Left forelimb (tissue), 1 donor: Measurements from ENCODE around the gene MCAT.
"Not testable (repeated sequence)": the region's sequence is repeated elsewhere in the genome, so short reads cannot be mapped to it uniquely, and the experiment has no call there.

ENCODE experiments used
- DNase-seq: peaks from one replicate; pipeline ENCODE4 v3.0.0-alpha.2; 2018; ENCODE audit warnings: low spot score

MCAT gene

DNA sequence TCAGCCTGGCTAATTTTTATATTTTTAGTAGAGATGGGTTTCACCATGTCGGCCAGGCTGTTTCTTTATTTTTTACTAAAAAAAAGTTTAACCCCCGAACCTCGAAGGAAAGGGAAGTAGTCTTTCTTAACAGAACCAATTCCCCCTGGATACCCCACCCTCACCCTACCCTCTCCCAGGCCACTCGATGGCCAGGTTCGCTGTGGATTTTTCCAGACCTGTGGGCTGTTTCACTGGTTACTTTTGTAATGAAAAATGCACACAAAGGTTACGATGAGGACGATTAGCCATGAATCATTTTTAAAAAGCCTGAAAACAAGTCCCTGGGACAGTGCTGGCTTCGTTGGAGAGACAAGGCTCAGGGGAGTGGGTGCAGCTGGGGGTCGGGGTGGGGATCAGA, 10.7 kb upstream of the MCAT start:
- DNase-seq, result no peak

DNA sequence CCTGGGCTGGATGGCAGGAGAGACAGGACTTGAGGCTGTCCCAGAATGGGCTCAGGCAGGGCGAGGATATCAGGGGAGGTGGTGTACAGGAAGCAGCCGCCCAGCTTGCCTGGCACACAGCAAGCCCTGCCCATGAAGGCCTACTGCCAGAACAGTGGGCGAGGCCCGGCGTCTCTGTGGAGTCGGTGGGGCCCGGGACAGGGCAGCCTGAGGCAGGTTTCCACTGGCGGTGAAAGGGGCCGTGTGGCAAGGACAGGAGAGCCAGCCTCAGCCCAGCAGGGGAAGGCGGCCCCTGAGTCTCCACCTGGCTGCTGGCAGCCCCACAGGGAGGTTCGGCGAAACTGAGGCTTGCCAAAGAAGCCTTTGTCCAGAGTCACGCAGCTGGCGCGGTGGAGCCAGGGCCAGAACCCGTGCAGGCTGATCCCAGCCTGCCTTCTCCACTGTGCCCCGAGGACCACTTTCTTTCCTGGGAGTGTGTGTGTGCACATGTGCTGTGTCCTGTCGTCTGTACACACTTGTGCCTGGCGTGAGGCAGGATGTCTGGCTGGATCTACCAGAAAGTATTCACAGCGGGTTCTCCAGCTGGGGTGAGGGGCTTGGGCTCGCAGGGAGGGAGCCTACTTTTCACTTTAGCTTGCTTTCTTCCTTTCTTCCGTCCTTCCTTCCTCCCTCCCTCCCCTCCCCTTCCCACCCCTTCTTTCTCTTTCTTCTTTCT, 9.3 kb upstream of the MCAT start:
- peak; percentile 83 for DNase-seq

DNA sequence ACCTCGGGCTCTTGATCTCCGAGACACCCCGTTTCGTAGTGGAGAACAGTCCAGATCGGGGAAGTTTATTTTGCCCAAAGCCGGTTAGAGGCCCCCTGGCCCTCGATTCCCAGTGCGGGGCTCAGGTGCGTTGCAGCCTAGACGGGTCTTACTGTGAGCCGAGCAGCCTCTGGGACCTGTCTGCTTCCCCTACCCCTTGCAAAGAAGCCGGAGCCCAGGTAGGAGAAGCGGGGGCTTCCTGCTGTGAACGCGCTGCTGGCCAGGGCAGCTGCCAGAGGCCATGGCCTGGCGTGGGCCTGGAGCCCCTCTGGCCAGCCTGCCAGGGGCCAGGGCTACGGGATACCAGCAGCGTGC, 8.8 kb upstream of the MCAT start:
- DNase-seq, result no peak

DNA sequence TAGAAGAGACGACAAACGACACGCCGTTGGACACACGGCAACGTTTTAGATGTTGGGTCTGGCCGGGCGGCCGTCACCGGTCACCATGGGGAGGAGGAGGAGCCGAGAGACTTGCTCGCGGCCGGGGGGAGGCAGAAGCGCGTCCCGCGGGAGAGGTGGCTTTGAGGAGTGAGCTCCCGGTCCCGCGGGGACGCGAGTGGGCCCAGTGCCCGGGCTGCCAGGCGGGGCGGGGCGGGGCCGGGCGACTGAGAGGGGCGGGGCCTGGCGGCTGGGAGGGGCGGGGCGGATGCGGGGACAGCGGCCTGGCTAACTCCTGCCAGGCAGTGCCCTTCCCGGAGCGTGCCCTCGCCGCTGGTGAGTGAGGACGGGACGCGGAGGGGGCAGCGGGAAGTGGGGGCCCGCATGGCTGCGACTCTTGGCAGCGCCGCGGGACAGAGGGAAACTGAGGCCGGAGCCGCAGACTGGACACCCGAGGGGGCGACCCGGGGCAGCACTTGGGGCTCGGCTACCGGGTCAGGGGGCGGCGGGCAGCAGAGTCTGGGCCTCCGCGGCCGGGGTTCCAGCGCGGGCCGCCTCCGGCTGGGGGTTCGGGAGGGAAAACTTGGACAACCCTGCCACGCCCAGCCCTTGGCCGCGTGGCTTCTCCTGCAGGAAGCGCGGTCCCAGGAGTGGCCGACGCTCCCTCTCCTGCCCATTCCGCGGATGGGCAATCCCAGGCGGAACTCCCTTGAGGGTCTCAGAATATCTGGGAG, 8.2 kb upstream of the MCAT start, which contains the start of gene TSPO:
Gene TSPO, plus strand, starts transcription at position 309 of the 752 bp plus-strand sequence. CDS start 7,680 bp downstream, outside the sequence.
- peak; percentile 84 for DNase-seq

DNA sequence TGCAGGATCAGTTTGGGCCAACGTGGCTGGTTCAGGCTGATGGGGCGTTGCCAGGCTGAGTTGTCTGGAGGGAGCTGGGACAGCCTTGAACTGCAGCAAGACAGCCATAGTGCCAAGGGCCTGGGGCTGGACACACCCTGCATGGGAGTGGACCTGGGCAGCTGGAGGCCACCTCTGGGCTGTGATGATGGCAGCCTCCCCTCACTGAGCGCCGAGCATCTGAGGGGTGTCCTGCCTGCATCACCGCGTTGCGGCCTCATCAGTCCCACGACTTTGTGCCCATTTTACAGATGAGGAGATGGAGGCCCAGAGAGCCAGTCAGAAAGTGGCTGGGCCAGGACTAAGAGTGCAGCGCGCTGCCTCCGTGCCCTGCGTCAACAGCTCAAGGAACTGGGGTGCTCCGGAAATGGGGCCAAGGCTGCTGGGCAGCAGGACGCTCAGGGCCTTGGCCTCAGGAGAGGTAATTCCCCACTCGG, 7.6 kb upstream of the MCAT start:
- DNase-seq, result no peak

DNA sequence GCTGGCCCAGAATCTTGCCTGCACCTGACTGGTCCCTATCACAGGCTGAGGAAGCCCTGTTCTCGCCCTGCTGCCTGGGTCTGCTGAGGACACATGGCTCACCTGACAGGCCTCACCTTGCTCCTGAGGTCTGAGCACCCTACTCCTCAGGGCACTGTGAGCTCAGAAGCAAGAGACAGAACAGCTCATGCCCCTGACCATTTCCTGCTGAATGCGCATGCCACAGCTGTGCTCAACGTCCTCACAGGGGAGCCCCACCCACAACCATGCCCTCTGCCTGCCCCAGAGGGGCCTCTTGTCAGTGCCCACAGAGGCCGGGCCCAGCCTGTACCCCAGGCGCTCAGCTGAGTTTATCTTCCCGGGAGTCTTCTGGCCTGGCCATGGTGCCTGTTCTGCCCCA, 5.4 kb upstream of the MCAT start:
- no peak for DNase-seq

DNA sequence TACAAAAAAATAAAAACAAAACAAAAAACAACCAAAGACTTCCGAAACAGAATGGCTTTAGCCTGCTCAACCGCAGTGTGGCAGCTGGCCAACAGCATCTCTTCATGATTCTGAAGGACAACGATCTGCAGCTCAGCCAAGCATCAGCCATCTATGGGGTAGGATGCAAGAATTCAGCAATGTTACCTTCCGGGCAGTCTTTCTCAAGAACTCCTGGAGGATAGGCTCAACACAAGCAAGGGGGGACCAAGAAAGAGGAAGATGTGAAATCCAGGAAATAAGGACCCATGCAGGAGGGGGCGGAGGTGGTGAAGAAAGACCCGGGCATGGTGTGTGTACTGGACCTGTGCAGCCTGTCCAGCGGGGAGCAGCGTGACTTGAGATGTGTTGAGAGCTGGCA, 4.6 kb upstream of the MCAT start:
- DNase-seq, result no peak

DNA sequence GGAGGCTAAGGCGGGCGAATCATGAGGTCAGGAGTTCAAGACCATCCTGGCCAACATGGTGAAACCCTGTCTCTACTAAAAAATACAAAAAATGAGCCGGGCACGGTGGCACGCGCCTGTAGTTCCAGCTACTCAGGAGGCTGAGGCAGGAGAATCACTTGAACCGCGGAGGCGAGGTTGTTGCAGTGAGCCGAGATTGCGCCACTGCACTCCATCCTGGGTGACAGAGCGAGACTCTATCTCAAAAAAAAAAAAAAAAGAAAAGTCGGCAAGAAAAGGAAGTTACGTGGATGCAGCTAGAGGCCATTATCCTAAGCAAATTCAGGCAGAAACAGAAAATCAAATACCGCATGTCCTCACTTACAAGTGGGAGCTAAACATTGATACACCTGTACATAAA, 3.1 kb upstream of the MCAT start:
- DNase-seq, result not testable (repeated sequence)

DNA sequence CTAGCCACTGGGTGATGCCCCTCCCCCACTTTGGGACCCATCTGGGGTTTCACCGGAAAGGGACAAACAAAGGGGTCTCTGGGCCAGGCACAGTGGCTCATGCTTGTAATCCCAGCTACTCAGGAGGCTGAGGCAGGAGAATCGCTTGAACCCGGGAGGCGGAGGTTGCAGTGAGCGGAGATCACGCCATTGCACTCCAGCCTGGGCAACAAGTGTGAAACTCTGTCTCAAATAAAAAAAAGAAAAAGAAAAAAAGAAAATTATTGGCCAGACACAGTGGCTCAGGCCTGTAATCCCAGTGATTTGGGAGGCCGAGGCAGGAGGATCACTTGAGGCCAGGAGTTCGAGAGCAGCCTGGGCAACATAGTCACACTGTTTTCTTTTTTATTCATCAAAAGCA, 2.2 kb upstream of the MCAT start:
- not testable (repeated sequence) for DNase-seq

DNA sequence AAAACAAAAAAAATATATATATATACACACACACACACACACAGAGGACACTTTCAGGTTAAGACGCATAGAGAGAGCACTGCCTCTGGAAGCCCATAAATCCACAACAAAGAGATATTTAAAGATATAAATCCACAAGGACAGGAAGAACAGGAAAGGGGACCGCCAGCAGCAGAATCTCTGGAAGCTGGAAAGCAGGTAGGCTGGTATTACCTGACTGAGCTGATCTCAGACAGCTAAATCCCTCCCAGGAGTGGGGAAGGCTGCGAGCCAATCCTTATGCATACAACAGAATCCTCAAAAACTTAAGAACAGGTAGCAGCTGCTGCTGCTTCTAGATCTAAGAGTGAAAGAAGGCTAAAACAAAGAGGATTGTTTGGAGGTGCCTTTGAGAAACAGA, 1.8 kb upstream of the MCAT start:
- no peak for DNase-seq

DNA sequence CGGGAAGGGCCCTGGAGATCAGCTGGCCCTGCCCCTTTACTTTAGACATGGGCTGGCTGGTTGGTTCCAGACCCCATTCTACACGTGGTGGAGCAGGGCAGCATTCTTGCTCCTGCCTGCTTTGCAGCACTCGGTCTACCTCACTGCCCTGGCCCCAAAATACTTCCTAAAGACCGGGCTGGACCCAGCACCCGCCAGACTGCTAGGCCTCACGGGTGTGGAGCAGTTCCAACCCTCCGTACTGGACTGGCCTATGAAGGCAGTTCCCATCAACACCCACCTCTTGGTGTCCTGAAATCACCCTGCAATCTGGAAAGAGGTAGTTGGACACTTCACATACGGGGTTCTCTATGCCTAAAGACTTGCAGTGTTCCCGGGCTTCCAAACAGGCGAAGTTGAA, 6.4 kb downstream of the MCAT start:
- no peak for DNase-seq

DNA sequence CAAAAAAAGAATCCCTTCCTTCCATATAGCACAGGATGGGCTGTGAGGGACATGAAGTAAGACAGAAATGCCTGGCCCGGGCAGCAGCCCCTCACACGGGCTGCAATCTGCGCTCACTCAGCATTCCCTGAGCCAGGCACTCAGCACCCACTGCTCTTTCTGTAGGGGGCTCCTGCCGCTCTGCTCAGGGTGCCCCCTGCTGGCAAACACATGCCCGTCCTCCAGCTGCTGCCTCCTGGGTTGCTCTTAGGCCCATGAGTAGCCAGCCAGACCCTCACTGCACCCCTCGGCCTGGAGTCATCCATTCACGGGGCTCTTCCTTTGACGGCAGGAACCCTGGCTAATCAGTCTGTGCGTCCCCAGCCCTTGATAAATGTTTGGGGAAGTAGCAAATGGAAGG, 6.9 kb downstream of the MCAT start:
- no peak for DNase-seq

DNA sequence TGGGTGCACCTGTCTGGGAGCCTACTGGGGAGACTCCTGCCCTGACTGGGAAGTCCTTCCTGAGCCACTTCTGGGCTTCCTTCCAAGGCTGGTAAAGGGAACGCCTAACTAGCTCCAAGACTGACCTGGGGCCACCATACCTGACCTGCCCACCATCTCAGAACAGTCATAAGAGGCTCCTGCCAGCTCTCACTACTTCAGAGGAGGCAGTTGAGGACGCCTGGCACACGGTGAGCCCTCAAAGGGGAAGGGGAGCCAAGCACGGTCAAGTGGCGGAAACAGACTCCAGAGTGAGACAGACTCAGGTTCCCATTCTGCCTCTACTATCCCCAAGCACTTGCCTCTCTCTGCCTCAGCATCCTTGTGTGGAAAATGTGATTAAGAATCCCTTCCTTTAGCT, 7.6 kb downstream of the MCAT start:
- DNase-seq, result no peak

DNA sequence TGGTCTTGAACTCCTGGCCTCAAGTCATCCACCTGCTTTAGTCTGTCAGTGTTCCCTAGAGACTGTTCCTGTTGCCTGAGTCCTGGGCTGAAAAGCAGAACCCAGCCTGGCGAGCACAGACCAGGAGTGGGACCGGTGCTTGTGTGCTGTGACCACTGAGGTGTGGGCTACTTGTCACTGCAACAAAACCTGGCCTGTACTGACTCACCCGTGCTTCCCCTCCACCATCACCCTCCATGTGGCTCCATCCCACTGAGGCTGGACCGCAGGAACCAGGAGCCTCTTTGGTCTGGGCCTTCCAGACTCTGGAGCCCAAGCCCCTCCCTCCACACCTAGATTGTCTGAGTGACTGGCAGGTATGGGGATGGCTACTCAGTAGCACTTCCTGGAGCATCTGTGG, 8.6 kb downstream of the MCAT start:
- DNase-seq, result no peak

DNA sequence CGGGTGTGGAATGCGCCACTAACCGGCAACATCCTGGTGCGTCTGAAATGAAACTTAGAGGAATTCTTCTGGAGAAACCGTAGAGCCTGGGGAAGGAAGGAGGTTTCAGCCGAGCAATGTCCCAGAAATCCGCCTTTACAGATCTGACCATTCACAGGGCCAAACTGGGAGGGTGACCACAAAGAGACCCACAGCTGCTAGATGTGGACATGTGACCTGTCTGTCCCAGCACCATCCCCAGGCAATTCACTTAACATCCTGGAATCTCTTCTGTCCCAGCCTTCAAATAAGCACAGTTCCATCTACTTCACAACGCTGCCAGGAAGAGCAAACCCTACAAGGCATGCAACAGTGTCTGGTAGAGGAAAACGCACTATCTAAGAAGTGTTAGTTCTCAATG, 9.8 kb downstream of the MCAT start:
- DNase-seq, result no peak

DNA sequence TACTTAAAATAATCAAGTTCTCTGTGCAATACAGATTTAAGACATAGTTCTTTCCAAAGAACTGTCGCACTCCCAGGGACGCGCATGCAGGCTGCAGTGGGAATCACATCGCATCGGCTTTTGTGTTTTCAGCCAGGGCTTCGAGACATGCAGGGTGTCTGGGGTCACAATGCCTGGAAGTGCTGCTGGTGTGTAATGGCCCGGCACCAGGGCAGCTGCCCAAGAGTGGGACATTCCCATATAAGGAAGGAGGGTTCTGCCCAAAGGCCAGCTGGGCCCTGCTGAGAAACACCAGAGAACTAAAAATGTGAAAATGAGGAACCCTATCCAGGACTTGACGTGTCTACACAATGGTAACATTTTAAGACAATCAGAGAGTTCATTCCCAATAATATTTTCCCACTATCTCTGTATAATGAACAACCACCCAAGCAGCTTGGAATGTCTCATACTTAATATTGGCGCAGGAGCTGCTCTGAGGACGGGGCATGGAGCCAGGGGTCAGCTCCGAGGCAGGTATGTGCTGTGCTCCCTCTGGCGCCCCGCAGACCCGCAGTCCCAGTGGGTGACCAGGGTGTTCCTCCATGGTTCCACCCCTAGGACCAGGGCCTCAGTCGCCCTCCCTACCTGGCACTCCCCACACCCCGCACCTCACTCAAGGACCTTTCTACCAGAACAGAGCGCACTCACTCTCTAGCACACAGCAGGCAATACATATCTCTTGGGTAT, 11.3 kb downstream of the MCAT start:
- DNase-seq, result no peak

DNA sequence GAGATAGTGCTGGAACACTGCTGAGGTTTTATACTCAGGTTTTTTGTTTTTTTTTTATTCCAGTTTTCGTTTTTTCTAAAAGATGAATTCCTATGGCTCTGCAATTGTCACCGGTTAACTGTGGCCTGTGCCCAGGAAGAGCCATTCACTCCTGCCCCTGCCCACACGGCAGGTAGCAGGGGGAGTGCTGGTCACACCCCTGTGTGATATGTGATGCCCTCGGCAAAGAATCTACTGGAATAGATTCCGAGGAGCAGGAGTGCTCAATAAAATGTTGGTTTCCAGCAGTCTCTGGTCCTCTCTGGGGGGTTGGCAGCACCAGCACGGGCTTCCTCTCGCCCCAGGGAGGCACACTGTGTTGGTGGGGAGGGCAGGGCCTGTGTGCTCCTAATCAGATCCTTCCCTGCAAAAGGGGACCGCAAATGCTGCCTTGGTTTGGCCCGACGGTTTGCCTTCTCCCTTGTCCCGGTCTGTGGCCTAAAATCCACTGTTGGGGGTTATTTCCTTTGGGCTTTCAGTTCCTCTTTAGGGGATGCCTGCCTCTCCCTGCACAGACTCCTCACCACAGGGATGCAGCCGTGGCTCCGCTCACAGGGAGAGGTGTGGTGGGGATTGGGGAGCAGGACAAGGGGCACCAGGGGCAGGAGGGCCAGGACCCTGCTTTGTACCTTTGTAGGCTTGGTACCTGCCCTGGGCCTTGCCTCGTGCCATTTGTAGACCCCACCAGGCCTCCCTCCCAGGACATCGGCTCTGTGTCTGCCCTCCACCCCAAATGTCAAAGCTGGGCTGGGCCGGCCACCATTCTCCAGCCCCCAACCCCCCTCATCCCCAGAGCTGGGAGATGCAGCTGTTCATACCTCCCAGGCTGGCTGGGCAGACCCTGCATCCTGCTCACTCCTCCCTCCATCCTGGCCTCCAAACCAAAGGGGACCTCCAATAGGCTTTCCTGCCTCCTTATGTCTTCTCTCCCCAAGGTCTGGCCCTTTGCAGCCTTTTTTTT, 13.5 kb downstream of the MCAT start:
- no peak for DNase-seq

DNA sequence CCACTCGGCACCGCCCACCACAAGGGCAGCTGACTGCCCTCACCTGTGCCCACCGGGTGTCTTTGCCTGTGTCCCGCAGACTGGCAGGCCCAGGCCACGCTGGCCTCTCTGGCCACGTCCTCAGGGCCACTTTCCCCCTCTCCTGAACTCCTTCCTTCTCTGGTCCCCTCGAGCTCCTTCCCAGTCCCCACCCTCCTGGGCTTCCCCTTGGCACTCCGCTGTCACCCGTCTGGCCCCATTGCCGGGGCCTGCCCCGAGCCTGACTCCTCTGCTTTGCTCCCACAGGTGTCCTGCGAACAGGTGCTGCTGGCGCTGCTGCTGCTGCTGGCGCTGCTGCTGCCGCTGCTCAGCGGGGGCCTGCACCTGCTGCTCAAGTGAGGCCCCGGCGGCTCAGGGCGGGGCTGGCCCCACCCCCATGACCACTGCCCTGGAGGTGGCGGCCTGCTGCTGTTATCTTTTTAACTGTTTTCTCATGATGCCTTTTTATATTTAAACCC, 14.2 kb downstream of the MCAT start:
- DNase-seq, result no peak

DNA sequence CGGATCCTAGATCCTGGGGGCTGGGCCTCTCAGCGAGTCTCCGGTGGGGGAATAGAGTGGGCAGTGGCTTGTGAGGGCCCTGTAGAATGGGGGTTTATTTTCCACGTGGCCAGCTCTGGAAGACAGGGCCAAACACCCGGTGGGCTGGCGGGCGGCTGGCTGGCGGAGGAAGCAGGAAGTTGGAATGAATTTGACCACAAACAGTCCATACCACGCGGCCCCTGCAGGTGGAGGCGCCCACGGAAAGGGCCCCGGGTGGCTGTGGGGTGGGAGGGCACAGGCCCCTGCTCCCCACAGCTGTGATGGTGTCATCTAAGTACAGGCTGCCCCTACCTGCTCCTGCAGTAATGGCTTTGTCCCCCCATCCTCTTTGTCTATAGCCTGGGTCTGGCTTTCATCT, 15.1 kb downstream of the MCAT start:
- no peak for DNase-seq

DNA sequence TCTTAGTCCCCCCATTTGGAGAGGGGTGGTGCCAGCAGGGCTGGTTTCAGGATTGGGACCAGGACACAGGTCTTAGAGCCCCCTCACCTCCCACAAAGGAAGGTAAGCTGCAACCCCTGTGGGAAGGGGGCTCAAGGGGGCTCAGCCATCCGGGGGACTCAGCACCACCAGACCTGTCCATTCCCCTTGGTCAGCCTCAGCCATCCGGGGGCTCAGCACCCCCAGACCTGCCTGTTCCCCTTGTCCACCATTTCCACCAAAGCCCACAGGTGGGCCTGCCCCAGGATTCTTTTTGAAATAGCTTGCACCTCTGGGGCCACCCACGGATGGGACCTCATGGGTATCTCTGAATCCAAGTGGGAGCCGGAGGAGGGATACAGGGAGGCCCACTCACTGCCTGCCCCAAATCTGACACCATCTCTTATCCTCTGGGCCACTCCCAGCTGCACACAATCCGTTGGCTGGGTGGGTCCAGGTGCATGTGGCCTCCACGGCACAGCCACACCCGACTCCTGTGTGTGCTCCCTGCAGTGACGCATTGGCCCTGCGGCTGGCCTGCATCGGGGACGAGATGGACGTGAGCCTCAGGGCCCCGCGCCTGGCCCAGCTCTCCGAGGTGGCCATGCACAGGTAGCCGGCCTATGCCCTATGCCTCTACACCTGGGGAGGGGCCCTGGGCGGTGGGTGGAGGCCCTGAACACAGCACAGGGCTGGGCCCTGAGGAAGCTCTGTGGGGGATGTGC, 15.9 kb downstream of the MCAT start:
- DNase-seq, result no peak
